Endothelial cell of coronary artery (primary cell): ENCODE measurements around the gene CERS3. TPM values are rescaled to one million over a fixed set of nuclear protein-coding genes. Genes with fewer than 3 reads are reported as not detected.

Experiments used
- total RNA-seq: library from RNA; depleted of rRNA; stranded (reverse); fragments of >200 nt; gene quantifications from 2 replicates; pipeline ENCODE4 v1.2.3, GENCODE V29; 2014

CERS3 gene
- total RNA-seq: not detected in 2 replicates

GRCh38 chr15:100528833-100529428, at the start of gene CERS3:
Gene CERS3 (minus strand): TSS chr15:100528950. CDS start chr15:100501849, 27,101 bp downstream.

Other genes with a start within 250 kb of the CERS3 start
- 0.36 and 0.75 TPM in 2 replicates for gene ADAMTS17, start 187.0 kb downstream of the CERS3 start, total RNA-seq
- 6.8 and 9.9 TPM in 2 replicates for gene LINS1, start 73.2 kb upstream of the CERS3 start, total RNA-seq
- gene ASB7, start 73.6 kb upstream of the CERS3 start, total RNA-seq: 12.2 and 16.3 TPM in 2 replicates